ENCODE results near the gene C5orf46. TPM values are rescaled to one million over a fixed set of nuclear protein-coding genes. Genes with fewer than 3 reads are reported as not detected.
"Not testable (repeated sequence)": the region's sequence is repeated elsewhere in the genome, so short reads cannot be mapped to it uniquely, and the experiment has no call there.

C5orf46 gene
- total and polyA plus RNA-seq, 2 experiments from 2014 or later = 2.7 TPM; not detected in 1

- DNase-seq (ENCODE audit: low spot score) = no peak
- TF ChIP-seq EZH2phosphoT487 (IDR thresholded peaks at IDR 0.05; ENCODE audit: low read depth, severe bottlenecking, unreplicated experiment) (no peak), CTCF (IDR thresholded peaks at IDR 0.05; ENCODE audit: poor library complexity) (no peak), EZH2 (IDR thresholded peaks at IDR 0.05; ENCODE audit: borderline replicate concordance) (no peak)
- H3K79me2 ChIP-seq = no peaks in the 10 kb centered on the region
These were observed 30.2 kb downstream of the C5orf46 start for GRCh38 chr5:147876141-147876540.

GRCh38 chr5:147874910-147875367 is 31.4 kb downstream of the C5orf46 start:
- DNase-seq (ENCODE audit: low spot score) = no peak
- Histone ChIP-seq H3K9me2 (replicated peaks; ENCODE audit: insufficient read depth) (no peaks in the 10 kb centered on the region), H3K9me3 (ENCODE audit: low read depth) (no peaks in the 10 kb centered on the region), H3K4me3 (no peak overlapping the region), H3K4me1 (ENCODE audit: insufficient read depth) (no peaks in the 10 kb centered on the region), H3K4me2 (no peak overlapping the region), H3K79me2 (no peaks in the 10 kb centered on the region), H3K27me3 (peaks cover 48% of the 10 kb centered on the region), H4K20me1 (ENCODE audit: insufficient read depth, poor library complexity, severe bottlenecking) (no peaks in the 10 kb centered on the region), H2AFZ (no peak overlapping the region), H3K36me3 (replicated peaks; ENCODE audit: insufficient read depth, low read depth) (no peaks in the 10 kb centered on the region), H3K27ac (no peak overlapping the region)
- 21% methylated on average over 3 of the region's 3 CpGs for WGBS (ENCODE audit: low lambda C conversion rate, missing lambda C conversion rate)
- TF ChIP-seq EZH2 (IDR thresholded peaks at IDR 0.05; ENCODE audit: borderline replicate concordance) (no peak), CTCF (IDR thresholded peaks at IDR 0.05; ENCODE audit: poor library complexity) (no peak), EZH2phosphoT487 (IDR thresholded peaks at IDR 0.05; ENCODE audit: low read depth, severe bottlenecking, unreplicated experiment) (no peak)

More at GRCh38 chr5:147876141-147876540, 30.2 kb downstream of the C5orf46 start:
- Histone ChIP-seq H3K4me1 (ENCODE audit: insufficient read depth) (no peaks in the 10 kb centered on the region), H3K27ac (no peak overlapping the region), H3K9me3 (ENCODE audit: low read depth) (no peaks in the 10 kb centered on the region), H2AFZ (no peak overlapping the region), H3K27me3 (peaks cover 56% of the 10 kb centered on the region), H3K9me2 (replicated peaks; ENCODE audit: insufficient read depth) (no peaks in the 10 kb centered on the region), H4K20me1 (ENCODE audit: insufficient read depth, poor library complexity, severe bottlenecking) (no peaks in the 10 kb centered on the region), H3K4me2 (no peak overlapping the region), H3K4me3 (no peak overlapping the region), H3K36me3 (replicated peaks; ENCODE audit: insufficient read depth, low read depth) (no peaks in the 10 kb centered on the region)

GRCh38 chr5:147874118-147874875 is 32.0 kb downstream of the C5orf46 start:
- not testable (repeated sequence) for H4K20me1 ChIP-seq (ENCODE audit: insufficient read depth, poor library complexity, severe bottlenecking); H3K27ac ChIP-seq; H3K4me1 ChIP-seq (ENCODE audit: insufficient read depth); H3K9me2 ChIP-seq (replicated peaks; ENCODE audit: insufficient read depth); H3K79me2 ChIP-seq; DNase-seq (ENCODE audit: low spot score); H3K4me2 ChIP-seq; H2AFZ ChIP-seq; H3K4me3 ChIP-seq; H3K9me3 ChIP-seq (ENCODE audit: low read depth); H3K36me3 ChIP-seq (replicated peaks; ENCODE audit: insufficient read depth, low read depth)
- WGBS (ENCODE audit: low lambda C conversion rate, missing lambda C conversion rate) = 50% methylated on average over 6 of the region's 8 CpGs
- peaks cover 50% of the 10 kb centered on the region for H3K27me3 ChIP-seq

- not testable (repeated sequence) for H3K9me3 ChIP-seq (ENCODE audit: low read depth); H3K4me3 ChIP-seq; H3K4me2 ChIP-seq; H3K79me2 ChIP-seq; H3K9me2 ChIP-seq (replicated peaks; ENCODE audit: insufficient read depth); H2AFZ ChIP-seq; H3K36me3 ChIP-seq (replicated peaks; ENCODE audit: insufficient read depth, low read depth); H3K4me1 ChIP-seq (ENCODE audit: insufficient read depth); DNase-seq (ENCODE audit: low spot score); H4K20me1 ChIP-seq (ENCODE audit: insufficient read depth, poor library complexity, severe bottlenecking); H3K27ac ChIP-seq
- 37% methylated on average over 16 of the region's 16 CpGs for WGBS (ENCODE audit: low lambda C conversion rate, missing lambda C conversion rate)
- peaks cover 40% of the 10 kb centered on the region for H3K27me3 ChIP-seq
These were observed 33.4 kb downstream of the C5orf46 start for GRCh38 chr5:147872744-147873435.

- H3K27me3 ChIP-seq = peaks cover 36% of the 10 kb centered on the region
- not testable (repeated sequence) for H2AFZ ChIP-seq; H3K4me1 ChIP-seq (ENCODE audit: insufficient read depth); H3K79me2 ChIP-seq; H4K20me1 ChIP-seq (ENCODE audit: insufficient read depth, poor library complexity, severe bottlenecking); H3K4me3 ChIP-seq; H3K9me3 ChIP-seq (ENCODE audit: low read depth); DNase-seq (ENCODE audit: low spot score); H3K36me3 ChIP-seq (replicated peaks; ENCODE audit: insufficient read depth, low read depth); H3K9me2 ChIP-seq (replicated peaks; ENCODE audit: insufficient read depth); H3K4me2 ChIP-seq; H3K27ac ChIP-seq
- WGBS (ENCODE audit: low lambda C conversion rate, missing lambda C conversion rate) = 52% methylated on average over 18 of the region's 18 CpGs
These were observed 34.3 kb downstream of the C5orf46 start for GRCh38 chr5:147871980-147872549.

- WGBS (ENCODE audit: low lambda C conversion rate, missing lambda C conversion rate) = 65% methylated on average over 6 of the region's 6 CpGs
- H3K27ac ChIP-seq; H2AFZ ChIP-seq; H3K4me1 ChIP-seq (ENCODE audit: insufficient read depth); H3K4me2 ChIP-seq; H3K4me3 ChIP-seq; H3K79me2 ChIP-seq; H4K20me1 ChIP-seq (ENCODE audit: insufficient read depth, poor library complexity, severe bottlenecking); H3K9me3 ChIP-seq (ENCODE audit: low read depth); DNase-seq (ENCODE audit: low spot score); H3K36me3 ChIP-seq (replicated peaks; ENCODE audit: insufficient read depth, low read depth); H3K9me2 ChIP-seq (replicated peaks; ENCODE audit: insufficient read depth): not testable (repeated sequence)
- H3K27me3 ChIP-seq = peaks cover 24% of the 10 kb centered on the region
These were observed 36.4 kb downstream of the C5orf46 start for GRCh38 chr5:147869892-147870291.
